Ureter (tissue), 1 donor: ENCODE measurements around the gene POLR3G. TPM values are rescaled to one million over a fixed set of nuclear protein-coding genes. Genes with fewer than 3 reads are reported as not detected.

Source experiments
- DNase-seq: peaks from one replicate; pipeline ENCODE4 v3.0.0-alpha.2; 2020; ENCODE audit warnings: low spot score
- total RNA-seq: library from RNA; stranded (reverse); gene quantifications from one replicate; pipeline ENCODE4 v1.2.4, GENCODE V29; 2023
- donor health status: DM: yes; HTN: yes; CAD: no.

POLR3G gene
- total RNA-seq, 1 donor from 2014 or later = 2.1 TPM

- DNase-seq = no peak
Measured at GRCh38 chr5:90550963-90551362, 76.3 kb downstream of the POLR3G start.

GRCh38 chr5:90551376-90551775, 76.7 kb downstream of the POLR3G start:
- DNase-seq = no peak

- DNase-seq = no peak
Measured at GRCh38 chr5:90553711-90554110, 79.0 kb downstream of the POLR3G start.

GRCh38 chr5:90554358-90555006, 79.8 kb downstream of the POLR3G start:
- no peak for DNase-seq

- DNase-seq = no peak
Measured at GRCh38 chr5:90555666-90556065, 81.0 kb downstream of the POLR3G start.

- no peak for DNase-seq
Measured at GRCh38 chr5:90557391-90557790, 82.7 kb downstream of the POLR3G start.

GRCh38 chr5:90557871-90558270, 83.2 kb downstream of the POLR3G start:
- no peak for DNase-seq

GRCh38 chr5:90558344-90559192, 83.9 kb downstream of the POLR3G start, which contains the start of gene ADGRV1:
Gene ADGRV1, plus strand, starts transcription at chr5:90558797. Its CDS starts 99 bp downstream, at chr5:90558896.
- DNase-seq = no peak

GRCh38 chr5:90560771-90561170, 86.1 kb downstream of the POLR3G start:
- no peak for DNase-seq

GRCh38 chr5:90561766-90562165, 87.1 kb downstream of the POLR3G start:
- no peak for DNase-seq

GRCh38 chr5:90562341-90562740, 87.7 kb downstream of the POLR3G start:
- no peak for DNase-seq

GRCh38 chr5:90563108-90563507, 88.4 kb downstream of the POLR3G start:
- DNase-seq = no peak

Other genes with a start within 250 kb of the POLR3G start
- 26.1 TPM for gene CETN3, start 65.1 kb upstream of the POLR3G start, total RNA-seq
- gene MBLAC2, start 93 bp upstream of the POLR3G start, total RNA-seq = 7.8 TPM
- 15.1 TPM for gene LYSMD3, start 54.7 kb downstream of the POLR3G start, total RNA-seq
- gene ADGRV1, start 83.9 kb downstream of the POLR3G start, total RNA-seq = 4.7 TPM